ENCODE measurements around the gene AVEN. TPM values are rescaled to one million over a fixed set of nuclear protein-coding genes. Genes with fewer than 3 reads are reported as not detected.

Gene AVEN
- total and polyA plus RNA-seq, 2 donors (not counting 3 experiments of a cell fraction or from before 2014, with no cell fraction given): 7.7 to 23.3 TPM

DNA sequence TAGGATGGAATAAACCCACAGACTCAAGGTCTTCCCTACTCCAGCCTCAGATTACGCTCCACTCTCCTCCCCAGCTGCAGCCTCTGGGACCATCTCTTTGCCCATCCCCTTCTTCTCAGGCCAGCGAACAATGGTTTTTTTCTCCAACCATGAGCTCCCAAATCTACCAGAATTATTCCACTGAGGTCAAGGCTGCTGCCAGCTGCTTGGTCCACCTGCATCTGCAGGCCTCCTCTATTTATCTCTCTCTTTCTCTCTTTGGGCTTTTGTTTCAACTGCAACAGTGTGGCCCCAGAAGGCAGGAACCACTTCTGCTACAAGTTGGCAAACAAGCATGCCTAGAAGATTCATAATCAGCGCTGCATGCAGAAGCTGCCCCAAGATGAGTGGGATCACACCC, 51.6 kb downstream of the AVEN start:
- no peaks in the 10 kb centered on the region for H3K9me3 ChIP-seq (replicated peaks; ENCODE audit: control insufficient read depth, insufficient read depth, low read length)
- DNase-seq (ENCODE audit: low read depth, low spot score): no peak
- H3K27ac ChIP-seq (ENCODE audit: insufficient read depth, low read depth, low read length): no peak overlapping the region
- H3K4me2 ChIP-seq (ENCODE audit: insufficient read depth, low read length): no peak overlapping the region
- intact Hi-C loops (cut with micrococcal nuclease): no loop called here
- peaks cover 7% of the 10 kb centered on the region for H3K4me1 ChIP-seq (ENCODE audit: control insufficient read depth, extremely low read depth, insufficient read depth, low read length)
- H3K4me3 ChIP-seq (replicated peaks in 1 of 3; ENCODE audit: insufficient read depth in 1 of 3, low read depth in 1 of 3, low read length in 3 of 3): no peak overlapping the region
- H2AFZ ChIP-seq (ENCODE audit: low read depth, low read length): no peak overlapping the region
- no peak overlapping the region for H3K9ac ChIP-seq (replicated peaks; ENCODE audit: extremely low read depth, insufficient read depth, low read length)
- H3K36me3 ChIP-seq (ENCODE audit: control insufficient read depth in 2 of 2, extremely low read depth in 1 of 2, insufficient read depth in 2 of 2, low read length in 2 of 2): no peaks in the 10 kb centered on the region
- H4K20me1 ChIP-seq (replicated peaks; ENCODE audit: control insufficient read depth, extremely low read depth, insufficient read depth, low read length): no peaks in the 10 kb centered on the region
- no peaks in the 10 kb centered on the region for H3K27me3 ChIP-seq (ENCODE audit: control insufficient read depth in 2 of 2, insufficient read depth in 2 of 2, low read length in 2 of 2)
- dilution Hi-C loops (cut with MboI; ENCODE audit: extremely low pct_ligation_motif_present, low sequenced_read_pairs): no loop called here
- no peak for FAIRE-seq
- H3K79me2 ChIP-seq (ENCODE audit: control insufficient read depth, insufficient read depth, low read length): peaks cover 3% of the 10 kb centered on the region
- CTCF ChIA-PET: interaction anchor here (0.8 to 0.9 kb wide), 2 partner anchors 8 to 250 kb away, joined by 3 read pairs; no protein-coding TSS in a partner anchor
- no peaks in the 10 kb centered on the region for H3K9me1 ChIP-seq (replicated peaks; ENCODE audit: control insufficient read depth, extremely low read depth, insufficient read depth, low read length)
- POLR2A ChIA-PET: no interaction called here
- BruUV-seq (replicated peaks): no TSS peak
- TF ChIP-seq, protein P1, sequence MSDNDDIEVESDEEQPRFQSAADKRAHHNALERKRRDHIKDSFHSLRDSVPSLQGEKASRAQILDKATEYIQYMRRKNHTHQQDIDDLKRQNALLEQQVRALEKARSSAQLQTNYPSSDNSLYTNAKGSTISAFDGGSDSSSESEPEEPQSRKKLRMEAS (IDR thresholded peaks at IDR 0.05; ENCODE audit: insufficient read depth, insufficient read length): no peak
- TF ChIP-seq MYC (IDR thresholded peaks at IDR 0.05; ENCODE audit: low read depth, low read length) (no peak), GATA2 (IDR thresholded peaks at IDR 0.05; ENCODE audit: insufficient read depth, insufficient read length, low read depth, low read length) (no peak), FOS (IDR thresholded peaks at IDR 0.05; ENCODE audit: borderline replicate concordance, insufficient read depth, low read length) (no peak), POLR2A (IDR thresholded peaks at IDR 0.05; ENCODE audit: low read depth, low read length) (no peak), JUN (IDR thresholded peaks at IDR 0.05; ENCODE audit: borderline replicate concordance, insufficient read depth, insufficient read length, low read depth) (no peak), EZH2 (IDR thresholded peaks at IDR 0.05; ENCODE audit: borderline replicate concordance, low read depth, low read length, severe bottlenecking) (no peak), POLR2AphosphoS5 (IDR thresholded peaks at IDR 0.05; ENCODE audit: insufficient read depth, low read depth, low read length) (no peak)
- TF ChIP-seq, protein P2, sequence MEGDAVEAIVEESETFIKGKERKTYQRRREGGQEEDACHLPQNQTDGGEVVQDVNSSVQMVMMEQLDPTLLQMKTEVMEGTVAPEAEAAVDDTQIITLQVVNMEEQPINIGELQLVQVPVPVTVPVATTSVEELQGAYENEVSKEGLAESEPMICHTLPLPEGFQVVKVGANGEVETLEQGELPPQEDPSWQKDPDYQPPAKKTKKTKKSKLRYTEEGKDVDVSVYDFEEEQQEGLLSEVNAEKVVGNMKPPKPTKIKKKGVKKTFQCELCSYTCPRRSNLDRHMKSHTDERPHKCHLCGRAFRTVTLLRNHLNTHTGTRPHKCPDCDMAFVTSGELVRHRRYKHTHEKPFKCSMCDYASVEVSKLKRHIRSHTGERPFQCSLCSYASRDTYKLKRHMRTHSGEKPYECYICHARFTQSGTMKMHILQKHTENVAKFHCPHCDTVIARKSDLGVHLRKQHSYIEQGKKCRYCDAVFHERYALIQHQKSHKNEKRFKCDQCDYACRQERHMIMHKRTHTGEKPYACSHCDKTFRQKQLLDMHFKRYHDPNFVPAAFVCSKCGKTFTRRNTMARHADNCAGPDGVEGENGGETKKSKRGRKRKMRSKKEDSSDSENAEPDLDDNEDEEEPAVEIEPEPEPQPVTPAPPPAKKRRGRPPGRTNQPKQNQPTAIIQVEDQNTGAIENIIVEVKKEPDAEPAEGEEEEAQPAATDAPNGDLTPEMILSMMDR (IDR thresholded peaks at IDR 0.05; ENCODE audit: extremely low read depth in 1 of 2, insufficient read depth in 1 of 2, low read depth in 1 of 2, low read length in 2 of 2): no peak

Data from endothelial cell of umbilical vein (primary cell).